Left kidney (tissue), 2 donors: ENCODE data around the gene ARHGEF6. TPM values are rescaled to one million over a fixed set of nuclear protein-coding genes. Genes with fewer than 3 reads are reported as not detected.

ENCODE experiments used
- DNase-seq: peaks from one replicate; pipeline ENCODE4 v3.0.0-alpha.2; 2013
- polyA plus RNA-seq: library from polyadenylated mRNA; unstranded; fragments of 120-200 nt; gene quantifications from one replicate; pipeline ENCODE4 v1.2.1, GENCODE V29; 2013; ENCODE audit not compliant: insufficient read length

Gene ARHGEF6
- polyA plus RNA-seq, 1 donor, result 13.8 TPM

GRCh38 chrX:136646602-136647239 lies 134.0 kb downstream of the ARHGEF6 start:
- no peak for DNase-seq

- DNase-seq, result no peak
Observed at GRCh38 chrX:136643243-136643642, 137.5 kb downstream of the ARHGEF6 start.

GRCh38 chrX:136639506-136640176 lies 141.1 kb downstream of the ARHGEF6 start:
- DNase-seq, result no peak

- DNase-seq, result peak; percentile 22
Observed at GRCh38 chrX:136636121-136636520, 144.6 kb downstream of the ARHGEF6 start.

GRCh38 chrX:136635235-136635634 lies 145.5 kb downstream of the ARHGEF6 start:
- DNase-seq, result no peak

- no peak for DNase-seq
Observed at GRCh38 chrX:136630881-136631280, 149.9 kb downstream of the ARHGEF6 start.

GRCh38 chrX:136629084-136629750 lies 151.5 kb downstream of the ARHGEF6 start:
- DNase-seq, result no peak

- no peak for DNase-seq
Observed at GRCh38 chrX:136627409-136627808, 153.3 kb downstream of the ARHGEF6 start.

- DNase-seq, result no peak
Observed at GRCh38 chrX:136626891-136627290, 153.8 kb downstream of the ARHGEF6 start.

- no peak for DNase-seq
Observed at GRCh38 chrX:136626237-136626636, 154.5 kb downstream of the ARHGEF6 start.

- no peak for DNase-seq
Observed at GRCh38 chrX:136625246-136625645, 155.5 kb downstream of the ARHGEF6 start.

- DNase-seq, result no peak
Observed at GRCh38 chrX:136623396-136623795, 157.3 kb downstream of the ARHGEF6 start.

GRCh38 chrX:136622568-136622967 lies 158.2 kb downstream of the ARHGEF6 start:
- DNase-seq, result no peak

GRCh38 chrX:136620780-136621179 lies 160.0 kb downstream of the ARHGEF6 start:
- no peak for DNase-seq

GRCh38 chrX:136619899-136620505 lies 160.7 kb downstream of the ARHGEF6 start:
- DNase-seq, result no peak

GRCh38 chrX:136616987-136617685 lies 163.6 kb downstream of the ARHGEF6 start:
- DNase-seq, result no peak

Other genes with a start within 250 kb of the ARHGEF6 start
- 7.2 TPM for gene VGLL1, start 248.7 kb downstream of the ARHGEF6 start, polyA plus RNA-seq
- gene CD40LG, start 132.8 kb downstream of the ARHGEF6 start, polyA plus RNA-seq, result not detected
- gene RBMX, start 99.8 kb upstream of the ARHGEF6 start, polyA plus RNA-seq, result 553 TPM